GM18507 (cell line): ENCODE measurements around the gene KHDRBS1.
"Not testable (repeated sequence)": the region's sequence is repeated elsewhere in the genome, so short reads cannot be mapped to it uniquely, and the experiment has no call there.

Experiments used
- DNase-seq: peaks from one replicate; pipeline ENCODE4 v3.0.0; 2011; ENCODE audit warnings: low read depth; ENCODE audit not compliant: insufficient read length; ENCODE audit errors: extremely low spot score
- FAIRE-seq: peaks from 2 replicates; lab custom pipeline; 2011; peaks lifted over from hg19 to GRCh38; lab: Jason Lieb, UNC

KHDRBS1 gene, protein sequence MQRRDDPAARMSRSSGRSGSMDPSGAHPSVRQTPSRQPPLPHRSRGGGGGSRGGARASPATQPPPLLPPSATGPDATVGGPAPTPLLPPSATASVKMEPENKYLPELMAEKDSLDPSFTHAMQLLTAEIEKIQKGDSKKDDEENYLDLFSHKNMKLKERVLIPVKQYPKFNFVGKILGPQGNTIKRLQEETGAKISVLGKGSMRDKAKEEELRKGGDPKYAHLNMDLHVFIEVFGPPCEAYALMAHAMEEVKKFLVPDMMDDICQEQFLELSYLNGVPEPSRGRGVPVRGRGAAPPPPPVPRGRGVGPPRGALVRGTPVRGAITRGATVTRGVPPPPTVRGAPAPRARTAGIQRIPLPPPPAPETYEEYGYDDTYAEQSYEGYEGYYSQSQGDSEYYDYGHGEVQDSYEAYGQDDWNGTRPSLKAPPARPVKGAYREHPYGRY

DNA sequence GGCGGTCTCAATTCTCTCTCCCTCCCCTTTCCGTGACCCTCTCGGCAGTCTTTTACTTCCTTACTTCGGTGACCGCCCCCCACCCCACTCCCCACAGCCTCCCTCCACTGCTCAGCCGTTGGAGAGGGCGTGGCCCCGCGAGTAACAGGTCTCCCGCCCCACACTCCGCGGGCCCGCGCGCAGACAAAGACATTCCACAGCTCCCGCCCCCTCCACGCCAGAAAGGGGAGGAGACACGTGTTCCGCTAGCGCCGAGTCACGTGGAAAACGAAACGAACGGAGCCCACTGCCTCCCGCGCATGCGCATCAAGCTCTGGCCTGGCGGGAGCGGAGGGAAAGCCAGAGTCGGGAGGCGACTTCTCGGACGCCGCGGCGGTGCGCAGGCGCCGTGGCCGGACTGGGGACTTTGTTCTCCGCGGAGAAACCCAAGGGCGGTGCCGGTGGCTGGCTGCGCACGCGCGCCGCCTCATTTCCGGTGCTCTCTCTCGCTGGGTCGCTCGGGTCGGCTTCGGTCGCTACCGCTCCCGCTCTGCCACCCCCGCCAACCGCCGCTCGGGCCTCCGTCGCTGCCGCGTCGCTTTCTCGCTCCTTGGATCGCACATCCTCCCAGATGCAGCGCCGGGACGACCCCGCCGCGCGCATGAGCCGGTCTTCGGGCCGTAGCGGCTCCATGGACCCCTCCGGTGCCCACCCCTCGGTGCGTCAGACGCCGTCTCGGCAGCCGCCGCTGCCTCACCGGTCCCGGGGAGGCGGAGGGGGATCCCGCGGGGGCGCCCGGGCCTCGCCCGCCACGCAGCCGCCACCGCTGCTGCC, at the start of gene KHDRBS1:
KHDRBS1 (plus strand) TSS at position 483 of the 813 bp plus-strand sequence; CDS start at position 611, 128 bp downstream.
- FAIRE-seq (peak; percentile 98), DNase-seq (peak; percentile 99)

- no peak for DNase-seq
- FAIRE-seq, result no peak
Measured at GRCh38 chr1:31970873-31971272, 42.8 kb upstream of the KHDRBS1 start.

GRCh38 chr1:31976401-31976800, 37.3 kb upstream of the KHDRBS1 start:
- FAIRE-seq (no peak), DNase-seq (no peak)

DNA sequence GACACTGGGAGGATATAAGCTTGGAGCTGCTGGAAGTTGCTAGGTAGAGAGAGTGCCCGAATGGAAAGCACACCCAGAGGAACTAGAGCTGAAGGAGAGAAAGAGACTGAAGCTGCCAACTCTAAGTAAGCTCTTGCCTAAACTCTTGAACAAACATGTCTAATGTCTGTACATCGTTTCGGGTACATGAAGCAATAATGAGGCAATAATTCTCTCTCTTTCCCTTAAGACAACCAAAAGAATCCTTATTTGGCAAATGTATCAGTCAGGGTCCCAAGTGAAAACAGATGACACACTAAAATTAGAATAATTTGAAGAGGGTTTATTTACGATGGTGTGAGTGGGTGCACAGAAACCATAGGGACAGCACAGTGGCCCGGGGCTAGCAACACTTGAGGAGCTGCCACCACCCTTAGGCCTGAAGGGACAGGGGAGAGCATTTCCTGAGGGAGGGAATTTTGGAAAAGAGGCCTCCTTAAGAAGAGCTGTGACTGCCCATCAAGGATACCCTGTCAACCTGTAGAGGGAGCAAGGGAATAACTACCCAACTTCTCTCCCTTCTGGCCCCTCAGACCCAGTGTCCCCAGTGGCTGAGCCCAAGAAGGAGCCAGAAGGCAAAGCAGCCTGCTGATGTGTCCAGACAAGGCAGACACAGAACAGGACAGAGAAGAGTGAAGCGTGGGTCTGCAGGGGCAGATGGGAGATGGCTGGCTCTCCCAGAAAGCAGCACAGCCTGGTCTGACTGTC, 36.1 kb upstream of the KHDRBS1 start:
- no peak for FAIRE-seq

GRCh38 chr1:31978843-31979400, 34.7 kb upstream of the KHDRBS1 start:
- no peak for FAIRE-seq
- DNase-seq, result no peak

More for the DNA sequence above, 36.1 kb upstream of the KHDRBS1 start:
- DNase-seq, result no peak

- peak; percentile 62 for FAIRE-seq
Measured at GRCh38 chr1:31980835-31981455, 32.7 kb upstream of the KHDRBS1 start.

GRCh38 chr1:31981456-31981839, 32.2 kb upstream of the KHDRBS1 start:
- DNase-seq, result no peak
- no peak for FAIRE-seq

More at GRCh38 chr1:31980835-31981455, 32.7 kb upstream of the KHDRBS1 start:
- no peak for DNase-seq

DNA sequence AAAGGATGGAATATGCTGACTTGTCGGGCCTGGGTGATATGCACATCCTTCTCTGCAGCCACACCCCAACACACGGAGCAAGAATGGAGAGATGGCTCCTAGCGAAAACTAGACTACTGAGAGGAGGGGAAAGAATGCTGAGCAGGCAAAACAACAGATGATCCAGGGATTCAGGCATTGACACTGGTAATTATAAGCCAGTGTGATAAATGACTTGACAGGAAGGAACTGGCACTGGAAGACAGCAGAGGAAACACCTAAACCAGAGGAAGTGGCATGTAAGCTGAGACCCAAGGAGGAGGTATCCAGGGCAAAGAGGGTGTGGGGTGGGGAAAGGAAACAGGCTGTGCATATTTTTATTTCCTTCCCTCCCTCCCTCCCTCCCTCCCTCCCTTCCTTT, 31.7 kb upstream of the KHDRBS1 start:
- no peak for FAIRE-seq

GRCh38 chr1:31984419-31985347, 29.0 kb upstream of the KHDRBS1 start:
- DNase-seq, result no peak
- FAIRE-seq, result no peak

More for the DNA sequence above, 31.7 kb upstream of the KHDRBS1 start:
- DNase-seq, result no peak

DNA sequence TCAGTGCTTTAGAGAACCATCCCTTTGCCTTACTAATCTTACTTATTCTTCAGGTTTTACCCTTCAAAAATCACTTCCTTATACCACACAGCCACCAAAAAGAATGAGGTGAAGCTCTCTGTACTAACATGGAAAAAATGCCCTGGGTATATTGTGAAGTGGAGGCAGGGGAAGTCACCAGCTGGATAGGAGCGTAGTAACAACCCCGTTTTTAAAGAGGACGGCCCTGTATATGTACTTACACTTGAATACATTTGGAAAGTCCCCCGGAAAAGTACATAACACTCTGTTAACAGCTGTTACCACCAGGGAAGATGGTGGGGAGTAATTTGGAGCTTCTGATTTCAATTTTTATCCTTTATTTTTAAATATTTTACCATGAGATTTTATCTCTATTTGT, 28.2 kb upstream of the KHDRBS1 start:
- DNase-seq, result no peak
- FAIRE-seq, result peak; percentile 52

DNA sequence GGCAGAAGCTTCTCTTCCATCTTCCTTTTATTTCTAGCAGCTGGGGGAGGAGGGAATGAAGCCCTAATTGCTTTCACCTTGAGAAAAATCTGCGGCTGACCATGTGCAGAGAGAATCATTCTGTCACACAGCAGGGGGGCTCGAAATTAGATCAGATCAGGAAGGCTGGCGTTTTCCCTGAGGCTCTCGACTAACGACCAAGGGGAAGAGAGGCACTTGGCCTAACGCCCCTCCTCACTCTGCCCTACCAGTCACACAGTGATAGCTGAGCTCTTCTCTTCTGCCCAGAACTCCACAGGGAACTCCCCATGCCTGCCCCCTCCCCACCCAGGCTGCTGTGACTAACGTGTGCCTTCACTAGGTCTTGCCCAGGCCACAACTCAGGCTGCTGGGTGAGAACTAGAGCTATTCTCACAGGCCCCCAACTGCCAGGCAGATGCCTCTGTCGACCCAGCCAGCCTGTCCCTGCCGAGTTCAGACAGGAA, 26.5 kb upstream of the KHDRBS1 start:
- no peak for DNase-seq

GRCh38 chr1:31989964-31990363, 23.7 kb upstream of the KHDRBS1 start:
- no peak for DNase-seq
- FAIRE-seq, result no peak

More for the DNA sequence above, 26.5 kb upstream of the KHDRBS1 start:
- FAIRE-seq, result no peak

DNA sequence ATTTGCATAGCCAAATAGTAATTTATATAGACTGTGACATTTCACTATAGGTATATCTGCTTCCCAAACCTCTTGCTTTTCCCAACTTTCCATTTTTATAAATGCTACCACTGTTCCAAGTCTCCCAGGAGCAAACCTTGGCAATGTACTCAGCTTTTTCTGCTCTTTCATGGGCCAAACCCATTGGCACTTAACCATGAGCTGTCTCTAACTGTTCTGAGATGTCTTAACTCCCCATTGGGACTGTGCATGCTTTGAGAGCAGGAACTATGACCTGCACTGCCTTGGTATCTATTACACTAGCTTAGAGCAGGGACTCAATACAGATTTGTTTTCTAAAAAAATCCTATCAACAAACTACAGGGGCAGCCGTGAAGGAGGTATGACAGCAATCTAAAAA, 22.5 kb upstream of the KHDRBS1 start:
- DNase-seq (no peak), FAIRE-seq (no peak)

- FAIRE-seq, result no peak
- DNase-seq, result no peak
Measured at GRCh38 chr1:31995263-31995662, 18.4 kb upstream of the KHDRBS1 start.

- DNase-seq, FAIRE-seq: not testable (repeated sequence)
Measured at GRCh38 chr1:31996121-31996520, 17.5 kb upstream of the KHDRBS1 start.

DNA sequence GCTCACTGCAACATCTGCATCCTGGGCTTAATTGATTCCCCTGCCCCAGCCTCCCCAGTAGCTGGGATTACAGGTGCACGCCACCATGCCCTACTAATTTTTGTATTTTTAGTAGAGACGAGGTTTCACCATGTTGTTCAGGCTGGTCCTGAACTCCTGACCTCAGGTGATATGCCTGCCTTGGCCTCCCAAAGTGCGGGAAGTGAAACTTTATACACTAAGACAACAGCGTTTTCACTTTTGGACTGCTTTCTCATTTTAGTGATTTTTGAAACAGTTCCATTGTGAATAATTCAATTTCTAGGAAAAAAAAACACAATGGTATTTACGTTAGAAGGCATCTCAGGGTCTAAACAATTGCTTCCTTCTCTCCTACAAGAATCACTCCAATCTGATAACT, 11.8 kb upstream of the KHDRBS1 start:
- DNase-seq (no peak), FAIRE-seq (peak; percentile 18)

GRCh38 chr1:32002285-32002684, 11.4 kb upstream of the KHDRBS1 start:
- DNase-seq, FAIRE-seq: not testable (repeated sequence)

- peak; percentile 33 for FAIRE-seq
- DNase-seq, result no peak
Measured at GRCh38 chr1:32005522-32005921, 8.1 kb upstream of the KHDRBS1 start.
